Breast epithelium (tissue), 3 donors: ENCODE measurements around the gene P3H1.

Source experiments
- POLR2A ChIP-seq: fragments of 450-650 bp; IDR thresholded peaks from one replicate; pipeline ENCODE4 v1.6.1; 2016; ENCODE audit warnings: antibody characterized with exemption, mild to moderate bottlenecking, moderate library complexity
- TF ChIP-seq, protein P1 (sequence below), 3 donors: fragments of 450-650 bp; IDR thresholded peaks; one replicate each; pipeline ENCODE4 v1.5.1; 2016 to 2017; ENCODE audit warnings: antibody characterized with exemption in 3 of 3, mild to moderate bottlenecking in 3 of 3, moderate library complexity in 3 of 3

DNA sequence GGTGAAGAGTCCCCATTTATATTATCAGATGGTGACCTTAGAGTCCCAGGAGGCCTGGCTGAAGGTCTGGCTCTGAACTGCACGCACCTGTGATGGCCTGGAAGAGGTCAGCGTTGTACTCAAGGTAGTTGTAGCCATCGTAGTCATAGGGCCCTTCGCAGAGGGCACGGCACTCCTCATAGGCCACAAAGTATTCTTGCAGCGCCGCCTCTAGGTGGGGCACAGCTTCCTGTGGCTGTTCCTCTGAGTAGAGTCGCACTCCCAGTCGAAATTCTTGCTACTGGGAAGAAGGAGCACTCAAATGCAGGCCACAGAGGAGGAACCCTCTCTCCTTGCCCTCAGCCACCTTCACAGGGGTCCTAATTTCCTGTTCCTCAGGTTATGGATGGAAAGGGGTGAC is 7.7 kb downstream of the P3H1 start:
- TF ChIP-seq POLR2A = no peak
- TF ChIP-seq, protein P1, sequence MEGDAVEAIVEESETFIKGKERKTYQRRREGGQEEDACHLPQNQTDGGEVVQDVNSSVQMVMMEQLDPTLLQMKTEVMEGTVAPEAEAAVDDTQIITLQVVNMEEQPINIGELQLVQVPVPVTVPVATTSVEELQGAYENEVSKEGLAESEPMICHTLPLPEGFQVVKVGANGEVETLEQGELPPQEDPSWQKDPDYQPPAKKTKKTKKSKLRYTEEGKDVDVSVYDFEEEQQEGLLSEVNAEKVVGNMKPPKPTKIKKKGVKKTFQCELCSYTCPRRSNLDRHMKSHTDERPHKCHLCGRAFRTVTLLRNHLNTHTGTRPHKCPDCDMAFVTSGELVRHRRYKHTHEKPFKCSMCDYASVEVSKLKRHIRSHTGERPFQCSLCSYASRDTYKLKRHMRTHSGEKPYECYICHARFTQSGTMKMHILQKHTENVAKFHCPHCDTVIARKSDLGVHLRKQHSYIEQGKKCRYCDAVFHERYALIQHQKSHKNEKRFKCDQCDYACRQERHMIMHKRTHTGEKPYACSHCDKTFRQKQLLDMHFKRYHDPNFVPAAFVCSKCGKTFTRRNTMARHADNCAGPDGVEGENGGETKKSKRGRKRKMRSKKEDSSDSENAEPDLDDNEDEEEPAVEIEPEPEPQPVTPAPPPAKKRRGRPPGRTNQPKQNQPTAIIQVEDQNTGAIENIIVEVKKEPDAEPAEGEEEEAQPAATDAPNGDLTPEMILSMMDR (IDR thresholded peaks at IDR 0.05) = no peak
